NCI-H526 treated with DMSO at 0.1 percent for 48 hours (cell line): Measurements from ENCODE around the gene CNTN1.
"Not testable (repeated sequence)": the region's sequence is repeated elsewhere in the genome, so short reads cannot be mapped to it uniquely, and the experiment has no call there.

Experiments used
- DNase-seq: peaks from one replicate; lab custom pipeline; 2025; lab: John Stamatoyannopoulos, UW

Gene CNTN1

GRCh38 chr12:40697566-40698259 lies 5.5 kb downstream of the CNTN1 start:
- DNase-seq, result peak; percentile 15

GRCh38 chr12:40701756-40702155 lies 9.5 kb downstream of the CNTN1 start:
- no peak for DNase-seq

GRCh38 chr12:40711121-40711520 lies 18.9 kb downstream of the CNTN1 start:
- no peak for DNase-seq

GRCh38 chr12:40714636-40715035 lies 22.4 kb downstream of the CNTN1 start:
- no peak for DNase-seq

- no peak for DNase-seq
These were observed 23.8 kb downstream of the CNTN1 start for GRCh38 chr12:40716037-40716436.

- DNase-seq, result no peak
These were observed 25.3 kb downstream of the CNTN1 start for GRCh38 chr12:40717576-40717975.

- no peak for DNase-seq
These were observed 26.7 kb downstream of the CNTN1 start for GRCh38 chr12:40718878-40719372.

- no peak for DNase-seq
These were observed 30.8 kb downstream of the CNTN1 start for GRCh38 chr12:40723001-40723400.

GRCh38 chr12:40726366-40726765 lies 34.1 kb downstream of the CNTN1 start:
- DNase-seq, result no peak

GRCh38 chr12:40727774-40728483 lies 35.7 kb downstream of the CNTN1 start:
- DNase-seq, result no peak

- no peak for DNase-seq
These were observed 38.0 kb downstream of the CNTN1 start for GRCh38 chr12:40730281-40730680.

- no peak for DNase-seq
These were observed 41.6 kb downstream of the CNTN1 start for GRCh38 chr12:40733871-40734270.

GRCh38 chr12:40734276-40734675 lies 42.0 kb downstream of the CNTN1 start:
- no peak for DNase-seq

- DNase-seq, result no peak
These were observed 43.5 kb downstream of the CNTN1 start for GRCh38 chr12:40735551-40736230.

GRCh38 chr12:40737416-40737815 lies 45.2 kb downstream of the CNTN1 start:
- DNase-seq, result not testable (repeated sequence)

- DNase-seq, result no peak
These were observed 46.6 kb downstream of the CNTN1 start for GRCh38 chr12:40738856-40739255.

- no peak for DNase-seq
These were observed 49.8 kb downstream of the CNTN1 start for GRCh38 chr12:40742041-40742440.

- no peak for DNase-seq
These were observed 53.1 kb downstream of the CNTN1 start for GRCh38 chr12:40745386-40745785.

GRCh38 chr12:40749863-40750262 lies 57.6 kb downstream of the CNTN1 start:
- no peak for DNase-seq

GRCh38 chr12:40752011-40752410 lies 59.8 kb downstream of the CNTN1 start:
- peak; percentile 44 for DNase-seq

- DNase-seq, result no peak
These were observed 68.6 kb downstream of the CNTN1 start for GRCh38 chr12:40760821-40761220.

GRCh38 chr12:40762072-40762471 lies 69.8 kb downstream of the CNTN1 start:
- DNase-seq, result no peak
